IPS-11a (cell line): ENCODE data around the gene GOLGA2.
"Not testable (repeated sequence)": the region's sequence is repeated elsewhere in the genome, so short reads cannot be mapped to it uniquely, and the experiment has no call there.

Experiments
- H3K4me3 ChIP-seq: one replicate; pipeline ENCODE4 v1.5.1; 2013; ENCODE audit warnings: low read depth, low read length, control low read depth

GOLGA2 gene

GRCh38 chr9:128244837-128245231, 31.0 kb downstream of the GOLGA2 start:
- no peak overlapping the region for H3K4me3 ChIP-seq

- H3K4me3 ChIP-seq: no peak overlapping the region
These were observed 31.5 kb downstream of the GOLGA2 start for GRCh38 chr9:128244091-128244836.

GRCh38 chr9:128243215-128244018, 32.4 kb downstream of the GOLGA2 start:
- no peak overlapping the region for H3K4me3 ChIP-seq

- H3K4me3 ChIP-seq: no peak overlapping the region
These were observed 33.0 kb downstream of the GOLGA2 start for GRCh38 chr9:128242828-128243214.

GRCh38 chr9:128242124-128242523, 33.7 kb downstream of the GOLGA2 start:
- H3K4me3 ChIP-seq: no peak overlapping the region

- no peak overlapping the region for H3K4me3 ChIP-seq
These were observed 41.9 kb downstream of the GOLGA2 start for GRCh38 chr9:128233817-128234406.

- no peak overlapping the region for H3K4me3 ChIP-seq
These were observed 43.0 kb downstream of the GOLGA2 start for GRCh38 chr9:128232528-128233428.

GRCh38 chr9:128231638-128232527, 43.9 kb downstream of the GOLGA2 start:
- no peak overlapping the region for H3K4me3 ChIP-seq

- H3K4me3 ChIP-seq: not testable (repeated sequence)
These were observed 44.9 kb downstream of the GOLGA2 start for GRCh38 chr9:128230897-128231296.

GRCh38 chr9:128226412-128226801, 49.4 kb downstream of the GOLGA2 start:
- no peak overlapping the region for H3K4me3 ChIP-seq

GRCh38 chr9:128225770-128226411, 49.9 kb downstream of the GOLGA2 start:
- no peak overlapping the region for H3K4me3 ChIP-seq

- H3K4me3 ChIP-seq: no peak overlapping the region
These were observed 50.9 kb downstream of the GOLGA2 start for GRCh38 chr9:128224877-128225276.

- no peak overlapping the region for H3K4me3 ChIP-seq
These were observed 52.7 kb downstream of the GOLGA2 start for GRCh38 chr9:128222880-128223670.

- H3K4me3 ChIP-seq: no peak overlapping the region
These were observed 53.8 kb downstream of the GOLGA2 start for GRCh38 chr9:128222026-128222425.

GRCh38 chr9:128219831-128220230, 56.0 kb downstream of the GOLGA2 start:
- no peak overlapping the region for H3K4me3 ChIP-seq

- H3K4me3 ChIP-seq: no peak overlapping the region
These were observed 57.1 kb downstream of the GOLGA2 start for GRCh38 chr9:128218518-128219389.

GRCh38 chr9:128218172-128218517, 57.7 kb downstream of the GOLGA2 start:
- no peak overlapping the region for H3K4me3 ChIP-seq
